DMS53 treated with DMSO at 0.1 percent for 48 hours (cell line): ENCODE measurements around the gene SULF2.

Experiments
- DNase-seq: peaks from one replicate; lab custom pipeline; 2025; ENCODE audit not compliant: unreplicated experiment; lab: John Stamatoyannopoulos, UW

SULF2 gene

GRCh38 chr20:47687095-47687987 lies 97.9 kb downstream of the SULF2 start:
- no peak for DNase-seq

GRCh38 chr20:47686545-47686944 lies 98.7 kb downstream of the SULF2 start:
- no peak for DNase-seq

- DNase-seq: no peak
These were observed 100.8 kb downstream of the SULF2 start for GRCh38 chr20:47684306-47685080.

- no peak for DNase-seq
These were observed 102.4 kb downstream of the SULF2 start for GRCh38 chr20:47682916-47683315.

- no peak for DNase-seq
These were observed 103.1 kb downstream of the SULF2 start for GRCh38 chr20:47682028-47682783.

GRCh38 chr20:47680804-47681529 lies 104.3 kb downstream of the SULF2 start:
- no peak for DNase-seq

- no peak for DNase-seq
These were observed 105.8 kb downstream of the SULF2 start for GRCh38 chr20:47679462-47679861.

- DNase-seq: no peak
These were observed 106.7 kb downstream of the SULF2 start for GRCh38 chr20:47678536-47678935.

- peak; percentile 39 for DNase-seq
These were observed 107.4 kb downstream of the SULF2 start for GRCh38 chr20:47677635-47678453.

- no peak for DNase-seq
These were observed 108.2 kb downstream of the SULF2 start for GRCh38 chr20:47676912-47677634.

GRCh38 chr20:47676219-47676721 lies 109.0 kb downstream of the SULF2 start:
- DNase-seq: no peak

- no peak for DNase-seq
These were observed 109.8 kb downstream of the SULF2 start for GRCh38 chr20:47675190-47676142.

- DNase-seq: no peak
These were observed 110.6 kb downstream of the SULF2 start for GRCh38 chr20:47674686-47675085.

- DNase-seq: no peak
These were observed 111.1 kb downstream of the SULF2 start for GRCh38 chr20:47674145-47674544.

- no peak for DNase-seq
These were observed 111.7 kb downstream of the SULF2 start for GRCh38 chr20:47673671-47673955.

GRCh38 chr20:47672886-47673670 lies 112.2 kb downstream of the SULF2 start:
- no peak for DNase-seq

- DNase-seq: no peak
These were observed 113.1 kb downstream of the SULF2 start for GRCh38 chr20:47672166-47672565.
